GM06990 (cell line): Measurements from ENCODE around the gene THADA.

Experiments
- DNase-seq: peaks from one replicate; pipeline ENCODE4 v3.0.0-alpha.2; 2011; ENCODE audit not compliant: insufficient read length; ENCODE audit errors: extremely low read depth
- H3K27me3 ChIP-seq: replicated peaks from 2 replicates; pipeline ENCODE4 v1.6.0; 2011; ENCODE audit warnings: low read length; ENCODE audit not compliant: control insufficient read depth, insufficient read depth
- H3K36me3 ChIP-seq: 2 replicates; pipeline ENCODE4 v1.5.1; 2011; ENCODE audit warnings: low read length; ENCODE audit not compliant: control insufficient read depth, insufficient read depth
- H3K4me3 ChIP-seq: replicated peaks from 2 replicates; pipeline ENCODE4 v1.5.1; 2011; ENCODE audit warnings: low read depth, mild to moderate bottlenecking, control low read depth, low read length
- CTCF ChIP-seq: IDR thresholded peaks from 2 replicates; pipeline ENCODE4 v1.5.1; 2011; ENCODE audit warnings: low read length, control low read depth, mild to moderate bottlenecking, inconsistent platforms; ENCODE audit not compliant: insufficient read depth, poor library complexity, severe bottlenecking

The THADA gene

GRCh38 chr2:43203373-43203772 is 392.5 kb downstream of the THADA start:
- Histone ChIP-seq H3K4me3 (no peak overlapping the region), H3K36me3 (no peaks in the 10 kb centered on the region), H3K27me3 (no peaks in the 10 kb centered on the region)
- DNase-seq: no peak
- TF ChIP-seq CTCF: no peak

- Histone ChIP-seq H3K4me3 (no peak overlapping the region), H3K27me3 (no peaks in the 10 kb centered on the region), H3K36me3 (no peaks in the 10 kb centered on the region)
- no peak for TF ChIP-seq CTCF
- no peak for DNase-seq
Observed at GRCh38 chr2:43202289-43202688, 393.5 kb downstream of the THADA start.

- no peak for DNase-seq
- no peak for TF ChIP-seq CTCF
- H3K36me3 ChIP-seq: no peaks in the 10 kb centered on the region
- H3K4me3 ChIP-seq: no peak overlapping the region
- H3K27me3 ChIP-seq: no peaks in the 10 kb centered on the region
Observed at GRCh38 chr2:43201497-43201896, 394.3 kb downstream of the THADA start.

GRCh38 chr2:43201016-43201415 is 394.8 kb downstream of the THADA start:
- no peak for DNase-seq
- H3K27me3 ChIP-seq: no peaks in the 10 kb centered on the region
- TF ChIP-seq CTCF: no peak
- no peaks in the 10 kb centered on the region for H3K36me3 ChIP-seq
- no peak overlapping the region for H3K4me3 ChIP-seq

GRCh38 chr2:43199492-43200488 is 396.0 kb downstream of the THADA start:
- no peak for DNase-seq
- TF ChIP-seq CTCF: no peak
- no peaks in the 10 kb centered on the region for H3K36me3 ChIP-seq
- no peak overlapping the region for H3K4me3 ChIP-seq
- H3K27me3 ChIP-seq: no peaks in the 10 kb centered on the region

GRCh38 chr2:43198263-43198662 is 397.6 kb downstream of the THADA start:
- Histone ChIP-seq H3K4me3 (no peak overlapping the region), H3K36me3 (no peaks in the 10 kb centered on the region), H3K27me3 (no peaks in the 10 kb centered on the region)
- TF ChIP-seq CTCF: no peak
- DNase-seq: no peak
